ENCODE results near the gene ASPSCR1. TPM values are rescaled to one million over a fixed set of nuclear protein-coding genes. Genes with fewer than 3 reads are reported as not detected.
A peak's percentile ranks its signal among the peaks of the same experiment; 100 is the strongest.

Gene ASPSCR1
- total and polyA plus RNA-seq, 2 of the 13 experiments (the other 11 are each of a cell fraction or from before 2014, with no cell fraction given), result 274 to 314 TPM

GRCh38 chr17:82050152-82050760 is 72.8 kb downstream of the ASPSCR1 start (continued):
- TF ChIP-seq STAG1 (CRISPR knock-in tag; IDR thresholded peaks at IDR 0.05) (no peak), MEIS1 (CRISPR knock-in tag; IDR thresholded peaks at IDR 0.05; ENCODE audit: borderline replicate concordance) (0 out of 2 replicates have a peak, but pooled peaks have one; percentile 21), ZNF598 (CRISPR knock-in tag; IDR thresholded peaks at IDR 0.05; ENCODE audit: borderline replicate concordance) (no peak), U2AF2 (IDR thresholded peaks at IDR 0.05; ENCODE audit: low read depth, low read length) (no peak), CHCHD3 (CRISPR knock-in tag; IDR thresholded peaks at IDR 0.05) (0 out of 2 replicates have a peak, but pooled peaks have one; percentile 86), GZF1 (CRISPR knock-in tag; IDR thresholded peaks at IDR 0.05) (peak; percentile 17; the same call in 1 of the 2 replicates), ZSCAN30 (CRISPR knock-in tag; IDR thresholded peaks at IDR 0.05) (no peak), ZNF484 (CRISPR knock-in tag; IDR thresholded peaks at IDR 0.05; ENCODE audit: borderline replicate concordance, low read depth) (no peak), SRY (CRISPR knock-in tag; IDR thresholded peaks at IDR 0.05) (no peak), HNRNPLL (IDR thresholded peaks at IDR 0.05; ENCODE audit: low read depth, low read length, poor library complexity, severe bottlenecking) (peak; percentile 16), ZNF335 (CRISPR knock-in tag; IDR thresholded peaks at IDR 0.05) (0 out of 2 replicates have a peak, but pooled peaks have one; percentile 8), MTF2 (CRISPR knock-in tag; IDR thresholded peaks at IDR 0.05; ENCODE audit: borderline replicate concordance) (no peak), SIN3A (IDR thresholded peaks at IDR 0.05; ENCODE audit: borderline replicate concordance, low read depth, low read length) (no peak), ZC3H4 (CRISPR knock-in tag; IDR thresholded peaks at IDR 0.05; ENCODE audit: borderline replicate concordance) (0 out of 2 replicates have a peak, but pooled peaks have one; percentile 50), ZNF501 (CRISPR knock-in tag; IDR thresholded peaks at IDR 0.05) (peak; percentile 56; the same call in 1 of the 2 replicates), ZNF136 (CRISPR knock-in tag; IDR thresholded peaks at IDR 0.05; ENCODE audit: low read depth) (no peak), POGK (CRISPR knock-in tag; conservative IDR thresholded peaks at IDR 0.05) (no peak), FOXC1 (CRISPR knock-in tag; IDR thresholded peaks at IDR 0.05; ENCODE audit: borderline replicate concordance) (0 out of 2 replicates have a peak, but pooled peaks have one; percentile 31), ZNF776 (CRISPR knock-in tag; IDR thresholded peaks at IDR 0.05) (0 out of 2 replicates have a peak, but pooled peaks have one; percentile 27), ISX (CRISPR knock-in tag; conservative IDR thresholded peaks at IDR 0.05) (no peak), UBTF (CRISPR knock-in tag; IDR thresholded peaks at IDR 0.05) (no peak), HNF1B (CRISPR knock-in tag; IDR thresholded peaks at IDR 0.05) (peak; percentile 67), NFE2L1 (CRISPR knock-in tag; IDR thresholded peaks at IDR 0.05; ENCODE audit: borderline replicate concordance) (0 out of 2 replicates have a peak, but pooled peaks have one; percentile 38), THYN1 (CRISPR knock-in tag; IDR thresholded peaks at IDR 0.05; ENCODE audit: borderline replicate concordance, low read depth) (no peak)
